ENCODE results near the gene MAP3K5.

- no peak for TF ChIP-seq ZC3H10 (CRISPR knock-in tag; IDR thresholded peaks at IDR 0.05)
- no peak for TF ChIP-seq TCF4 (CRISPR knock-in tag; IDR thresholded peaks at IDR 0.05; ENCODE audit: borderline replicate concordance)
- no peak for TF ChIP-seq ZFP3 (CRISPR knock-in tag; IDR thresholded peaks at IDR 0.05)
- TF ChIP-seq PATZ1 (CRISPR knock-in tag; IDR thresholded peaks at IDR 0.05; ENCODE audit: borderline replicate concordance), result no peak
- TF ChIP-seq, protein P1, sequence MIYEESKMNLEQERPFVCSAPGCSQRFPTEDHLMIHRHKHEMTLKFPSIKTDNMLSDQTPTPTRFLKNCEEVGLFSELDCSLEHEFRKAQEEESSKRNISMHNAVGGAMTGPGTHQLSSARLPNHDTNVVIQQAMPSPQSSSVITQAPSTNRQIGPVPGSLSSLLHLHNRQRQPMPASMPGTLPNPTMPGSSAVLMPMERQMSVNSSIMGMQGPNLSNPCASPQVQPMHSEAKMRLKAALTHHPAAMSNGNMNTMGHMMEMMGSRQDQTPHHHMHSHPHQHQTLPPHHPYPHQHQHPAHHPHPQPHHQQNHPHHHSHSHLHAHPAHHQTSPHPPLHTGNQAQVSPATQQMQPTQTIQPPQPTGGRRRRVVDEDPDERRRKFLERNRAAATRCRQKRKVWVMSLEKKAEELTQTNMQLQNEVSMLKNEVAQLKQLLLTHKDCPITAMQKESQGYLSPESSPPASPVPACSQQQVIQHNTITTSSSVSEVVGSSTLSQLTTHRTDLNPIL (CRISPR knock-in tag; IDR thresholded peaks at IDR 0.05; ENCODE audit: low read depth), result no peak
- no peak for TF ChIP-seq TOX (CRISPR knock-in tag; IDR thresholded peaks at IDR 0.05; ENCODE audit: borderline replicate concordance)
- no peak for TF ChIP-seq BACH2 (CRISPR knock-in tag; IDR thresholded peaks at IDR 0.05; ENCODE audit: borderline replicate concordance)
Observed at GRCh38 chr6:136742125-136742524, 50.2 kb downstream of the MAP3K5 start.
